ENCODE data around the gene RGS7.
"Not testable (repeated sequence)": the region's sequence is repeated elsewhere in the genome, so short reads cannot be mapped to it uniquely, and the experiment has no call there.

The RGS7 gene

GRCh38 chr1:241309651-241310050 is 47.4 kb downstream of the RGS7 start:
- H3K4me1 ChIP-seq (ENCODE audit: control insufficient read depth in 1 of 2, insufficient read depth in 2 of 2, low read length in 2 of 2): no peaks in the 10 kb centered on the region
- H3K27me3 ChIP-seq (ENCODE audit: control insufficient read depth in 1 of 2, insufficient read depth in 2 of 2, low read length in 2 of 2): no peaks in the 10 kb centered on the region
- H3K36me3 ChIP-seq (ENCODE audit: control insufficient read depth in 1 of 2, insufficient read depth in 2 of 2, low read length in 2 of 2): no peaks in the 10 kb centered on the region
- H3K27ac ChIP-seq (ENCODE audit: low read depth, low read length): no peak overlapping the region
- H3K9ac ChIP-seq (ENCODE audit: low read depth in 1 of 2, low read length in 2 of 2): no peak overlapping the region
- peaks cover 0 to 4% of the 10 kb centered on the region in 2 donors for H3K9me3 ChIP-seq (ENCODE audit: control insufficient read depth in 1 of 2, low read length in 2 of 2)
- H3K4me3 ChIP-seq (ENCODE audit: low read depth in 1 of 2, low read length in 2 of 2): no peak overlapping the region

DNA sequence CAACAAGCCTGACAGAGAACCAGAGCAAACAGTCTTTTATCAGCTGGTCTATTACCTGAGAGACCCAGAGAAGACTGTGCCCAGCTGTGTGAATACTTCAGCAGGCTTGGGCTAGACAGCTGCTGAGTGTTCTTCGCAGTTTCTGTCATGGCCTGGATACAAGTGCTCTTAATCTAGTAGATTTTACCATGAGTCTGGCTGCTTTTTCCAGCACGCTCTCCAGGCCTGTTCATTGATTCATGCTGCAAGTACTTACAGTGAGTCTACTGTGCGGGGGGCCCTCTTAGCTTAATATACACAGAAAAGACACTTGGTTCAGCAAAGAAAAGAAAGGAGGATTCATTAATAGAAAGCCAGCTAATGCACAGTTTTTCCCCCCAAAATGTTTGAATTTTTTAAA is 48.5 kb downstream of the RGS7 start:
- no peaks in the 10 kb centered on the region for H3K27me3 ChIP-seq (ENCODE audit: control insufficient read depth in 1 of 2, insufficient read depth in 2 of 2, low read length in 2 of 2)
- no peak overlapping the region for H3K27ac ChIP-seq (ENCODE audit: low read depth, low read length)
- H3K36me3 ChIP-seq (ENCODE audit: control insufficient read depth in 1 of 2, insufficient read depth in 2 of 2, low read length in 2 of 2): no peaks in the 10 kb centered on the region
- no peak overlapping the region for H3K4me3 ChIP-seq (ENCODE audit: low read depth in 1 of 2, low read length in 2 of 2)
- no peak overlapping the region for H3K9ac ChIP-seq (ENCODE audit: low read depth in 1 of 2, low read length in 2 of 2)
- peaks cover 4 to 5% of the 10 kb centered on the region in 2 donors for H3K9me3 ChIP-seq (ENCODE audit: control insufficient read depth in 1 of 2, low read length in 2 of 2)
- no peaks in the 10 kb centered on the region for H3K4me1 ChIP-seq (ENCODE audit: control insufficient read depth in 1 of 2, insufficient read depth in 2 of 2, low read length in 2 of 2)

GRCh38 chr1:241308011-241308410 is 49.0 kb downstream of the RGS7 start:
- no peak overlapping the region for H3K4me3 ChIP-seq (ENCODE audit: low read depth in 1 of 2, low read length in 2 of 2)
- no peak overlapping the region for H3K27ac ChIP-seq (ENCODE audit: low read depth, low read length)
- H3K27me3 ChIP-seq (ENCODE audit: control insufficient read depth in 1 of 2, insufficient read depth in 2 of 2, low read length in 2 of 2): no peaks in the 10 kb centered on the region
- peaks cover 4 to 5% of the 10 kb centered on the region in 2 donors for H3K9me3 ChIP-seq (ENCODE audit: control insufficient read depth in 1 of 2, low read length in 2 of 2)
- no peaks in the 10 kb centered on the region for H3K36me3 ChIP-seq (ENCODE audit: control insufficient read depth in 1 of 2, insufficient read depth in 2 of 2, low read length in 2 of 2)
- H3K4me1 ChIP-seq (ENCODE audit: control insufficient read depth in 1 of 2, insufficient read depth in 2 of 2, low read length in 2 of 2): no peaks in the 10 kb centered on the region
- no peak overlapping the region for H3K9ac ChIP-seq (ENCODE audit: low read depth in 1 of 2, low read length in 2 of 2)

GRCh38 chr1:241306125-241306790 is 50.7 kb downstream of the RGS7 start:
- no peaks in the 10 kb centered on the region for H3K36me3 ChIP-seq (ENCODE audit: control insufficient read depth in 1 of 2, insufficient read depth in 2 of 2, low read length in 2 of 2)
- no peaks in the 10 kb centered on the region for H3K4me1 ChIP-seq (ENCODE audit: control insufficient read depth in 1 of 2, insufficient read depth in 2 of 2, low read length in 2 of 2)
- peaks cover 4 to 5% of the 10 kb centered on the region in 2 donors for H3K9me3 ChIP-seq (ENCODE audit: control insufficient read depth in 1 of 2, low read length in 2 of 2)

DNA sequence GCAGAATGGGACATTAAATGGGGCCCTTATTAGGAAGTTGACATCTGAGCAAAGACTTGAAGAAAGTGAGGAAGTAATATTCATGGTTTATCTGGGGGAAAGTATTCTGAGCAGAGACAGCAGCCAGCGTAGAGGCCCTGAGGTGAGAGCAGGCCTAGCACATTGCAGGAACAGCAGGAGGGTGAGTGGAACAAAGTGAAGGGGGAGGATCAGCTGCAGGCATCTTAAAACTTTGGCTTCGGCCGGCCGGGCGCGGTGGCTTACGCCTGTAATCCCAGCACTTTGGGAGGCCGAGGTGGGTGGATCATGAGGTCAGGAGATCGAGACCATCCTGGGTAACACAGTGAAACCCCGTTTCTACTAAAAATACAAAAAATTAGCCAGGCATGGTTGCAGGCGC is 55.0 kb downstream of the RGS7 start:
- H3K27me3 ChIP-seq (ENCODE audit: control insufficient read depth in 1 of 2, insufficient read depth in 2 of 2, low read length in 2 of 2): not testable (repeated sequence)

More at GRCh38 chr1:241306125-241306790, 50.7 kb downstream of the RGS7 start:
- H3K4me3 ChIP-seq (ENCODE audit: low read depth in 1 of 2, low read length in 2 of 2): no peak overlapping the region
- no peak overlapping the region for H3K27ac ChIP-seq (ENCODE audit: low read depth, low read length)
- H3K9ac ChIP-seq (ENCODE audit: low read depth in 1 of 2, low read length in 2 of 2): no peak overlapping the region
- H3K27me3 ChIP-seq (ENCODE audit: control insufficient read depth in 1 of 2, insufficient read depth in 2 of 2, low read length in 2 of 2): no peaks in the 10 kb centered on the region

DNA sequence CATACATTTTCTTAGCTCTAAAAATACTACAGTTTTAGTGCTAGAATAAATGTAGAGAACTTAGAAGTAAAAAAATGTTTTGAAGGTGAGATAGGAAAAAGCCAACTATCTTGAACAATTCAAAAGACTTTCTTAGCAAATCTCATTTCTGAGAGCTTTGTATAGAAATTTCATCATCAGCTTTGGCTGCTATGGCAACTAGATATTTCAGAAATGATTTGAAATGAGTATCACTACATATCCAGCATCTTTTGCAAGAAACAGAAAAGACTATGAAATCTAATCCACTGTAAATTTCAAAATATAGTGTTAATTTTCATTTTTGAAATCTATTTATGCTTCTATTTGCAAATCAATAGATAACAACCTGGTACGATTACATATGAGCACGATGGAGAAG is 57.7 kb downstream of the RGS7 start:
- Histone ChIP-seq H3K4me3 (ENCODE audit: low read depth in 1 of 2, low read length in 2 of 2) (no peak overlapping the region), H3K36me3 (ENCODE audit: control insufficient read depth in 1 of 2, insufficient read depth in 2 of 2, low read length in 2 of 2) (no peaks in the 10 kb centered on the region), H3K27ac (ENCODE audit: low read depth, low read length) (no peak overlapping the region), H3K9me3 (ENCODE audit: control insufficient read depth in 1 of 2, low read length in 2 of 2) (peaks cover 0 to 4% of the 10 kb centered on the region in 2 donors), H3K27me3 (ENCODE audit: control insufficient read depth in 1 of 2, insufficient read depth in 2 of 2, low read length in 2 of 2) (no peaks in the 10 kb centered on the region), H3K9ac (ENCODE audit: low read depth in 1 of 2, low read length in 2 of 2) (no peak overlapping the region), H3K4me1 (ENCODE audit: control insufficient read depth in 1 of 2, insufficient read depth in 2 of 2, low read length in 2 of 2) (no peaks in the 10 kb centered on the region)

More for the DNA sequence above, 55.0 kb downstream of the RGS7 start:
- H3K9ac ChIP-seq (ENCODE audit: low read depth in 1 of 2, low read length in 2 of 2); H3K4me1 ChIP-seq (ENCODE audit: control insufficient read depth in 1 of 2, insufficient read depth in 2 of 2, low read length in 2 of 2); H3K4me3 ChIP-seq (ENCODE audit: low read depth in 1 of 2, low read length in 2 of 2); H3K27ac ChIP-seq (ENCODE audit: low read depth, low read length); H3K36me3 ChIP-seq (ENCODE audit: control insufficient read depth in 1 of 2, insufficient read depth in 2 of 2, low read length in 2 of 2); H3K9me3 ChIP-seq (ENCODE audit: control insufficient read depth in 1 of 2, low read length in 2 of 2): not testable (repeated sequence)

- no peaks in the 10 kb centered on the region for H3K9me3 ChIP-seq (ENCODE audit: control insufficient read depth in 1 of 2, low read length in 2 of 2)
- H3K27me3 ChIP-seq (ENCODE audit: control insufficient read depth in 1 of 2, insufficient read depth in 2 of 2, low read length in 2 of 2): no peaks in the 10 kb centered on the region
- H3K9ac ChIP-seq (ENCODE audit: low read depth in 1 of 2, low read length in 2 of 2): no peak overlapping the region
- H3K4me3 ChIP-seq (ENCODE audit: low read depth in 1 of 2, low read length in 2 of 2): no peak overlapping the region
- H3K36me3 ChIP-seq (ENCODE audit: control insufficient read depth in 1 of 2, insufficient read depth in 2 of 2, low read length in 2 of 2): no peaks in the 10 kb centered on the region
- H3K4me1 ChIP-seq (ENCODE audit: control insufficient read depth in 1 of 2, insufficient read depth in 2 of 2, low read length in 2 of 2): no peaks in the 10 kb centered on the region
- no peak overlapping the region for H3K27ac ChIP-seq (ENCODE audit: low read depth, low read length)
Measured at GRCh38 chr1:241292973-241293372, 64.0 kb downstream of the RGS7 start.

- H3K9me3 ChIP-seq (ENCODE audit: control insufficient read depth in 1 of 2, low read length in 2 of 2); H3K4me3 ChIP-seq (ENCODE audit: low read depth in 1 of 2, low read length in 2 of 2); H3K9ac ChIP-seq (ENCODE audit: low read depth in 1 of 2, low read length in 2 of 2); H3K27me3 ChIP-seq (ENCODE audit: control insufficient read depth in 1 of 2, insufficient read depth in 2 of 2, low read length in 2 of 2); H3K36me3 ChIP-seq (ENCODE audit: control insufficient read depth in 1 of 2, insufficient read depth in 2 of 2, low read length in 2 of 2); H3K4me1 ChIP-seq (ENCODE audit: control insufficient read depth in 1 of 2, insufficient read depth in 2 of 2, low read length in 2 of 2); H3K27ac ChIP-seq (ENCODE audit: low read depth, low read length): not testable (repeated sequence)
Measured at GRCh38 chr1:241291548-241291947, 65.5 kb downstream of the RGS7 start.

GRCh38 chr1:241286486-241286885 is 70.5 kb downstream of the RGS7 start:
- Histone ChIP-seq H3K27me3 (ENCODE audit: control insufficient read depth in 1 of 2, insufficient read depth in 2 of 2, low read length in 2 of 2) (no peaks in the 10 kb centered on the region), H3K4me3 (ENCODE audit: low read depth in 1 of 2, low read length in 2 of 2) (no peak overlapping the region), H3K9me3 (ENCODE audit: control insufficient read depth in 1 of 2, low read length in 2 of 2) (peaks cover 0 to 4% of the 10 kb centered on the region in 2 donors), H3K4me1 (ENCODE audit: control insufficient read depth in 1 of 2, insufficient read depth in 2 of 2, low read length in 2 of 2) (no peaks in the 10 kb centered on the region), H3K9ac (ENCODE audit: low read depth in 1 of 2, low read length in 2 of 2) (no peak overlapping the region), H3K36me3 (ENCODE audit: control insufficient read depth in 1 of 2, insufficient read depth in 2 of 2, low read length in 2 of 2) (no peaks in the 10 kb centered on the region), H3K27ac (ENCODE audit: low read depth, low read length) (no peak overlapping the region)

DNA sequence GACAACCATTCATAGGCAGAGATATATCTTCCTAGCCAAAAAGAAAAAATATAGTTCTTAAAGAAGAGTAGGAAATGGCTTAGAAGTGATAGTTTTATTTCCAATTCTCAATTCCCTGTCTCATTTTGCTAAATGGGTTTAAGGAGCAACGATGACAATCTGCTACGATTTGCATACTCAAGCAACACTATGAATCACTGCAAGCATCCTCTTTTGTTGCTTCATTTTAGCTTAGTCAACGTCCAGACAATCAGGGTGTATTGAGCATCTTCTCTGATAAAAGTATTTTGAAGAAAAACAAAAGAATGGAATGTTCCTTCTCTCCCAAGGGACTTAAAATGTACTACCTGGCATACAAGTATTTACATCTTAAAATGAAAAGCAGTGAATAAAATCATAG is 80.6 kb downstream of the RGS7 start:
- H3K4me1 ChIP-seq (ENCODE audit: control insufficient read depth in 1 of 2, insufficient read depth in 2 of 2, low read length in 2 of 2): no peaks in the 10 kb centered on the region
- no peaks in the 10 kb centered on the region for H3K36me3 ChIP-seq (ENCODE audit: control insufficient read depth in 1 of 2, insufficient read depth in 2 of 2, low read length in 2 of 2)
- H3K27ac ChIP-seq (ENCODE audit: low read depth, low read length): no peak overlapping the region
- peaks cover 0 to 3% of the 10 kb centered on the region in 2 donors for H3K9me3 ChIP-seq (ENCODE audit: control insufficient read depth in 1 of 2, low read length in 2 of 2)
- no peaks in the 10 kb centered on the region for H3K27me3 ChIP-seq (ENCODE audit: control insufficient read depth in 1 of 2, insufficient read depth in 2 of 2, low read length in 2 of 2)
- H3K4me3 ChIP-seq (ENCODE audit: low read depth in 1 of 2, low read length in 2 of 2): no peak overlapping the region
- H3K9ac ChIP-seq (ENCODE audit: low read depth in 1 of 2, low read length in 2 of 2): no peak overlapping the region

All from duodenal mucosa (tissue), 2 donors.